GM23338 (cell line): ENCODE measurements around the gene CXCL12.

Experiments
- CTCF ChIP-seq, 2 experiments: fragments of 200-600 bp in 1 of 2; sonication (generic) in 1 of 2; conservative IDR thresholded peaks; 2 replicates each; pipeline versions ENCODE4 v1.5.1 to v1.6.1; 2016 to 2017; ENCODE audit warnings: antibody characterized with exemption in 2 of 2, low read depth in 2 of 2, mild to moderate bottlenecking in 2 of 2, moderate library complexity in 1 of 2
- EZH2phosphoT487 ChIP-seq: fragments of 200-600 bp; sonication (generic); IDR thresholded peaks from one replicate; pipeline ENCODE4 v1.8.1; 2018; ENCODE audit warnings: antibody characterized with exemption; ENCODE audit not compliant: unreplicated experiment

GRCh38 chr10:44370731-44371248 lies 14.1 kb downstream of the CXCL12 start:
- no peak for TF ChIP-seq CTCF (conservative IDR thresholded peaks at IDR 0.05; ENCODE audit: low read depth in 2 of 2)
- no peak for TF ChIP-seq EZH2phosphoT487
